Naive thymus-derived CD4-positive, alpha-beta T cell (primary cell): ENCODE measurements around the gene WDR26. TPM values are rescaled to one million over a fixed set of nuclear protein-coding genes. Genes with fewer than 3 reads are reported as not detected.
A peak's percentile ranks its signal among the peaks of the same experiment; 100 is the strongest.

Source experiments
- ATAC-seq: fragments of 150-1000 bp; cut with Tn5 transposase; 2 replicates; pipeline ENCODE4 v1.10.0; 2021; ENCODE audit warnings: mild to moderate bottlenecking, moderate library complexity
- CTCF ChIA-PET: fragments of 350-600 bp; sonication (Branson Sonifier 250); formaldehyde crosslinking; loops from one replicate; lab custom pipeline; 2021; ENCODE audit warnings: antibody characterized with exemption; lab: Charles Lee
- POLR2A ChIA-PET: fragments of 350-600 bp; sonication (Branson Sonifier 250); formaldehyde crosslinking; loops from one replicate; lab custom pipeline; 2021; ENCODE audit warnings: antibody characterized with exemption, inconsistent platforms; lab: Charles Lee
- DNase-seq, 9 donors: peaks; one replicate each; pipeline versions ENCODE4 v3.0.0 to v3.0.0-alpha.2; 2020 to 2022; ENCODE audit warnings: mixed read lengths in 1 of 9
- H3K27ac ChIP-seq: one replicate; pipeline ENCODE4 v1.7.0; 2013; ENCODE audit warnings: mild to moderate bottlenecking, low read depth, low read length, moderate library complexity
- H3K27me3 ChIP-seq, 2 donors: one replicate each; pipeline ENCODE4 v1.7.0; 2013; ENCODE audit warnings: low read length in 2 of 2, mild to moderate bottlenecking in 2 of 2, moderate library complexity in 2 of 2; ENCODE audit not compliant: control insufficient read depth in 2 of 2, insufficient read depth in 2 of 2
- H3K36me3 ChIP-seq, 3 experiments: 1 replicate in 2 of 3; 2 replicates in 1 of 3; pipeline ENCODE4 v1.7.0; 2013; ENCODE audit warnings: low read length in 3 of 3, mild to moderate bottlenecking in 3 of 3, moderate library complexity in 1 of 3; ENCODE audit not compliant: insufficient read depth in 3 of 3, control insufficient read depth in 2 of 3
- H3K4me1 ChIP-seq, 2 donors: one replicate each; pipeline ENCODE4 v1.7.0; 2013; ENCODE audit warnings: low read length in 2 of 2, mild to moderate bottlenecking in 2 of 2, moderate library complexity in 1 of 2; ENCODE audit not compliant: control insufficient read depth in 2 of 2, insufficient read depth in 2 of 2
- H3K4me3 ChIP-seq: 2 replicates; pipeline ENCODE4 v1.7.0; 2013; ENCODE audit warnings: mild to moderate bottlenecking, low read length
- H3K9me3 ChIP-seq, 3 experiments: 1 replicate in 2 of 3; 2 replicates in 1 of 3; pipeline ENCODE4 v1.7.0; 2013; ENCODE audit warnings: low read length in 3 of 3; ENCODE audit not compliant: control insufficient read depth in 2 of 3
- H3K27ac Mint-ChIP-seq, 9 donors: one replicate each; pipeline ENCODE4 v1.8.0; 2020 to 2022; ENCODE audit warnings: mixed read lengths in 9 of 9, mild to moderate bottlenecking in 8 of 9, moderate library complexity in 5 of 9, inconsistent platforms in 2 of 9
- H3K27me3 Mint-ChIP-seq, 5 donors: one replicate each; pipeline ENCODE4 v1.8.0; 2021 to 2022; ENCODE audit warnings: mixed read lengths in 5 of 5, mild to moderate bottlenecking in 1 of 5
- H3K36me3 Mint-ChIP-seq, 5 donors: one replicate each; pipeline ENCODE4 v1.8.0; 2020 to 2022; ENCODE audit warnings: mixed read lengths in 5 of 5, mild to moderate bottlenecking in 3 of 5, inconsistent platforms in 1 of 5
- H3K4me1 Mint-ChIP-seq, 7 donors: one replicate each; pipeline ENCODE4 v1.8.0; 2020 to 2022; ENCODE audit warnings: mixed read lengths in 7 of 7, mild to moderate bottlenecking in 3 of 7, inconsistent platforms in 1 of 7
- H3K4me3 Mint-ChIP-seq, 10 donors: one replicate each; pipeline ENCODE4 v1.8.0; 2020 to 2022; ENCODE audit warnings: mild to moderate bottlenecking in 10 of 10, mixed read lengths in 10 of 10, moderate library complexity in 6 of 10, inconsistent platforms in 2 of 10
- H3K9me3 Mint-ChIP-seq, 11 donors: one replicate each; pipeline ENCODE4 v1.8.0; 2020 to 2022; ENCODE audit warnings: mixed read lengths in 11 of 11, mild to moderate bottlenecking in 4 of 11, inconsistent platforms in 1 of 11, moderate library complexity in 1 of 11
- intact Hi-C, 2 donors: fragments of 100-400 bp; cut with micrococcal nuclease; formaldehyde crosslinking; loops; one replicate each; pipeline ENCODE4 v1.15.1; 2023
- polyA plus RNA-seq, 2 donors: library from polyadenylated mRNA; unstranded; fragments of 300-500 nt; fragmentation: Illumina TruSeq; gene quantifications; one replicate each; pipeline ENCODE4 v1.2.3, GENCODE V29; 2021
- total RNA-seq, 6 experiments: library from RNA in 5 of 6; stranded (reverse) in 5 of 6; gene quantifications; 1 replicate in 5 of 6; 2 replicates in 1 of 6; pipeline ENCODE4 v1.2.3 and lab custom pipeline; 2021 to 2026

WDR26 gene
- total and polyA plus RNA-seq, 7 experiments from 2014 or later, result 1.7 to 164 (median 99.9) TPM

GRCh38 chr1:224405604-224405970 is 29.0 kb downstream of the WDR26 start:
- ATAC-seq (no peak), DNase-seq (no peak)
- H3K36me3 Mint-ChIP-seq, result peaks cover 12 to 33% (median 21%) of the 10 kb centered on the region in 5 donors
- Histone ChIP-seq H3K36me3 (peaks cover 11 to 75% (median 30%) of the 10 kb centered on the region in 3 experiments), H3K9me3 (no peaks in the 10 kb centered on the region), H3K27ac (no peak overlapping the region), H3K27me3 (no peaks in the 10 kb centered on the region), H3K4me1 (peaks cover 0 to 5% of the 10 kb centered on the region in 2 donors), H3K4me3 (no peak overlapping the region)
- CTCF ChIA-PET, result interaction anchor here (0.5 kb wide), 1 partner anchor 10 kb away, joined by 3 read pairs; no protein-coding TSS in a partner anchor
- H3K4me3 Mint-ChIP-seq, result no peak overlapping the region
- no peaks in the 10 kb centered on the region for H3K9me3 Mint-ChIP-seq
- H3K4me1 Mint-ChIP-seq, result peaks cover 5 to 45% (median 32%) of the 10 kb centered on the region in 7 donors
- intact Hi-C loops, result loop anchor here (2.0 to 10.0 kb wide), 2 partner anchors 13 to 49 kb away; no protein-coding TSS in a partner anchor
- no peaks in the 10 kb centered on the region for H3K27me3 Mint-ChIP-seq
- POLR2A ChIA-PET, result interaction anchor here (0.7 kb wide), 1 partner anchor 20 kb away, joined by 3 read pairs; no protein-coding TSS in a partner anchor
- H3K27ac Mint-ChIP-seq, result peak overlapping the region in 6 of 9 donors; percentile 12 to 73 (median 46)

- H3K36me3 Mint-ChIP-seq, result peaks cover 12 to 33% (median 21%) of the 10 kb centered on the region in 5 donors
- Histone ChIP-seq H3K27ac (no peak overlapping the region), H3K4me3 (no peak overlapping the region), H3K27me3 (no peaks in the 10 kb centered on the region), H3K9me3 (no peaks in the 10 kb centered on the region), H3K36me3 (peaks cover 11 to 70% (median 28%) of the 10 kb centered on the region in 3 experiments), H3K4me1 (peaks cover 0 to 5% of the 10 kb centered on the region in 2 donors)
- peaks cover 5 to 45% (median 32%) of the 10 kb centered on the region in 7 donors for H3K4me1 Mint-ChIP-seq
- no peak for DNase-seq
- no peaks in the 10 kb centered on the region for H3K27me3 Mint-ChIP-seq
- no peaks in the 10 kb centered on the region for H3K9me3 Mint-ChIP-seq
- H3K27ac Mint-ChIP-seq, result peak overlapping the region in 7 of 9 donors; percentile 12 to 73 (median 44)
- ChIA-PET POLR2A (no interaction called here), CTCF (interaction anchor here (1.0 kb wide), 1 partner anchor 54 kb away, joined by 3 read pairs; no protein-coding TSS in a partner anchor)
- no peak overlapping the region for H3K4me3 Mint-ChIP-seq
- ATAC-seq, result no peak
- intact Hi-C loops, result loop anchor here (2.0 to 10.0 kb wide), 2 partner anchors 14 to 50 kb away; no protein-coding TSS in a partner anchor
Observed at GRCh38 chr1:224404916-224405603, 29.5 kb downstream of the WDR26 start.

DNA sequence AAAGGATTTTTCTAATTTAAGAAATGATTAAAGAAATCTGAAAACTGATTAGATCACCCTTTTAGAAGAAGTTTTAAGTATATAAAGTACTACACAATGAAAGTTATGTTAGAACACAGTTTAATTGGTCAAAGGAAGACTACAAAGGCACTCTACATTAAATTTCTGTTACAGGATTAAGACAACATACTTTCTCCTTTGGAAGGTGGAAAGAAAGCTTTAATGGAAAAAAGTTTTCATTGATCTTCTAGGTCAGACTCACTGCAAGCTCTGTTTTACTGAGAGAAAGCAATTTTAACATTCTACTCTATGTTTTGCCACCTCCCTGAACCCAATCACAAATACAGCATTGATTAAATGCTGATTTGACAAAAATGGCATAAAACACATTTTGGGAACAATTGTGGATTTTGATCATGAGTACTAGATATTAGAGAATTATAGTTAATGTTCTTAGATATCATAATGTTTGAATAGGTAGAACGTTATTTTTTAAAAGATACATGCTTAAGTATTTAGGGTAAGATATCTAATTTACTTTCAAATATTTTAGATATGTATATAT is 32.0 kb downstream of the WDR26 start:
- H3K27ac ChIP-seq, result no peak overlapping the region
- peaks cover 3 to 47% (median 24%) of the 10 kb centered on the region in 7 donors for H3K4me1 Mint-ChIP-seq
- no peaks in the 10 kb centered on the region for H3K27me3 ChIP-seq
- no peak overlapping the region for H3K4me3 Mint-ChIP-seq
- POLR2A ChIA-PET, result interaction anchor here (1.5 kb wide), 1 partner anchor 15 kb away, joined by 3 read pairs; no protein-coding TSS in a partner anchor
- H3K4me3 ChIP-seq, result no peak overlapping the region
- H3K36me3 Mint-ChIP-seq, result peaks cover 7 to 49% (median 35%) of the 10 kb centered on the region in 5 donors
- intact Hi-C loops, result loop anchor here in 1 of 2 donors (10.0 kb wide), 1 partner anchor 52 kb away; no protein-coding TSS in a partner anchor
- H3K27me3 Mint-ChIP-seq, result no peaks in the 10 kb centered on the region
- no peaks in the 10 kb centered on the region for H3K9me3 ChIP-seq
- H3K27ac Mint-ChIP-seq, result peak overlapping the region in 3 of 9 donors; percentile 26 to 63 (median 30)
- DNase-seq, result no peak
- ATAC-seq, result no peak
- peaks cover 19 to 73% (median 39%) of the 10 kb centered on the region in 3 experiments for H3K36me3 ChIP-seq
- CTCF ChIA-PET, result no interaction called here
- H3K9me3 Mint-ChIP-seq, result no peaks in the 10 kb centered on the region
- H3K4me1 ChIP-seq, result peaks cover 0 to 5% of the 10 kb centered on the region in 2 donors

DNA sequence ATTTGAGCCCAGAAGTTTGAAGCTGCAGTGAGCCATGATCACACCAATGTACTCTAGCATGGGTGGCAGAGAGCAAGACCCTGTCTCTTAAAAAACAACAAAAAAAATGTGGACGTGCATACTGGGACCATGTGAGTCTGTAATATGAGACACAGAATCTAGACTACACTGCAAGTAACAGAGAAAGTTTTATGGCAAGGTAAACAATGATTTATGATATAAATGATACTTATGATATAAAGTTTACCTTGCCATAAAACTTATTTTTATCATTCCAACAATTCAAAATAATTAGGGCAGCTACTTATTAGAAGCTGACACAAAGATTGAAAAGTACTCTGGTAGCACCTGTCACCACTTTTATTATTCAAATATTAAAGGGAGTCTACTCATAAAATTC is 34.7 kb downstream of the WDR26 start:
- Mint-ChIP-seq H3K9me3 (no peaks in the 10 kb centered on the region), H3K27ac (peak overlapping the region in 4 of 9 donors; percentile 15 to 65 (median 52)), H3K4me1 (peaks cover 4 to 41% (median 17%) of the 10 kb centered on the region in 7 donors), H3K36me3 (peaks cover 0 to 52% (median 33%) of the 10 kb centered on the region in 5 donors), H3K4me3 (no peak overlapping the region), H3K27me3 (no peaks in the 10 kb centered on the region)
- DNase-seq (no peak), ATAC-seq (no peak)
- no peak overlapping the region for H3K4me3 ChIP-seq
- intact Hi-C loops, result loop anchor here in 1 of 2 donors (2.0 to 10.0 kb wide), 2 partner anchors 15 to 55 kb away; no protein-coding TSS in a partner anchor
- H3K36me3 ChIP-seq, result peaks cover 19 to 84% (median 35%) of the 10 kb centered on the region in 3 experiments
- H3K4me1 ChIP-seq, result peaks cover 0 to 5% of the 10 kb centered on the region in 2 donors
- no peaks in the 10 kb centered on the region for H3K9me3 ChIP-seq
- H3K27ac ChIP-seq, result no peak overlapping the region
- CTCF ChIA-PET, result interaction anchor here (0.6 to 1.2 kb wide), 2 partner anchors 23 to 262 kb away, joined by 3 to 5 read pairs; no protein-coding TSS in a partner anchor
- no peaks in the 10 kb centered on the region for H3K27me3 ChIP-seq
- POLR2A ChIA-PET, result interaction anchor here (0.5 to 1.2 kb wide), 2 partner anchors 13 to 15 kb away, joined by 3 to 4 read pairs; no protein-coding TSS in a partner anchor

DNA sequence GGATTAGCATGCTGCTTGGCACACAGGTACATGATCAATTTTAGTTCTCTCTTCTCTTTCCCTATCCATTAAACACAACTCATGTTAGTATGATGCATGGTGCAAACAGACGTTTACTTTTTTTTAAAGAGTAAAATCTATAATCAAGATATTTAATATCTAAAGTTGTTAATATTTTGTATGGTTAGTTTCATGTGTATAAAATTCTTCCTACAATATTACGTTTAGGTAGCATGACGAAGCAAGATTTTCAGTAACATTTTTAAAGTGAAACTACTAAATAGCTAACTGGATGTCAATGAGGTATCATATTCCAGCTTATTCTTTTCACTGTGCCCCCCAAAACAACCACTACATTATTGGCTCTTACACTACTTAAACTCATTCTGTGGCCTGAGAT is 41.3 kb downstream of the WDR26 start:
- POLR2A ChIA-PET, result no interaction called here
- CTCF ChIA-PET, result no interaction called here
- DNase-seq (no peak), ATAC-seq (no peak)
- peaks cover 6 to 34% (median 22%) of the 10 kb centered on the region in 7 donors for H3K4me1 Mint-ChIP-seq
- H3K27me3 Mint-ChIP-seq, result no peaks in the 10 kb centered on the region
- no peaks in the 10 kb centered on the region for H3K27me3 ChIP-seq
- H3K36me3 Mint-ChIP-seq, result peaks cover 3 to 70% (median 49%) of the 10 kb centered on the region in 5 donors
- no peak overlapping the region for H3K4me3 ChIP-seq
- no peaks in the 10 kb centered on the region for H3K9me3 ChIP-seq
- no peak overlapping the region for H3K27ac ChIP-seq
- peak overlapping the region in 4 of 9 donors; percentile 6 to 59 (median 50) for H3K27ac Mint-ChIP-seq
- no peak overlapping the region for H3K4me3 Mint-ChIP-seq
- H3K9me3 Mint-ChIP-seq, result no peaks in the 10 kb centered on the region
- intact Hi-C loops, result no loop called here
- peaks cover 5 to 67% (median 35%) of the 10 kb centered on the region in 3 experiments for H3K36me3 ChIP-seq
- no peaks in the 10 kb centered on the region for H3K4me1 ChIP-seq

GRCh38 chr1:224392411-224393249 is 42.0 kb downstream of the WDR26 start:
- intact Hi-C loops, result no loop called here
- ChIA-PET POLR2A (no interaction called here), CTCF (no interaction called here)
- Mint-ChIP-seq H3K27ac (peak overlapping the region in 6 of 9 donors; percentile 7 to 65 (median 50)), H3K4me1 (peaks cover 6 to 40% (median 27%) of the 10 kb centered on the region in 7 donors), H3K27me3 (no peaks in the 10 kb centered on the region), H3K9me3 (no peaks in the 10 kb centered on the region), H3K4me3 (no peak overlapping the region), H3K36me3 (peaks cover 3 to 68% (median 44%) of the 10 kb centered on the region in 5 donors)
- Histone ChIP-seq H3K36me3 (peaks cover 1 to 60% (median 35%) of the 10 kb centered on the region in 3 experiments), H3K4me3 (no peak overlapping the region), H3K27me3 (no peaks in the 10 kb centered on the region), H3K27ac (no peak overlapping the region), H3K9me3 (no peaks in the 10 kb centered on the region), H3K4me1 (peaks cover 6% of the 10 kb centered on the region in 2 donors)
- DNase-seq, result no peak
- ATAC-seq, result no peak
